ENCODE measurements around the gene AFF1. TPM values are rescaled to one million over a fixed set of nuclear protein-coding genes. Genes with fewer than 3 reads are reported as not detected.
"Not testable (repeated sequence)": the region's sequence is repeated elsewhere in the genome, so short reads cannot be mapped to it uniquely, and the experiment has no call there.

Gene AFF1
- polyA plus RNA-seq, 1 donor, result 25.1 TPM

DNA sequence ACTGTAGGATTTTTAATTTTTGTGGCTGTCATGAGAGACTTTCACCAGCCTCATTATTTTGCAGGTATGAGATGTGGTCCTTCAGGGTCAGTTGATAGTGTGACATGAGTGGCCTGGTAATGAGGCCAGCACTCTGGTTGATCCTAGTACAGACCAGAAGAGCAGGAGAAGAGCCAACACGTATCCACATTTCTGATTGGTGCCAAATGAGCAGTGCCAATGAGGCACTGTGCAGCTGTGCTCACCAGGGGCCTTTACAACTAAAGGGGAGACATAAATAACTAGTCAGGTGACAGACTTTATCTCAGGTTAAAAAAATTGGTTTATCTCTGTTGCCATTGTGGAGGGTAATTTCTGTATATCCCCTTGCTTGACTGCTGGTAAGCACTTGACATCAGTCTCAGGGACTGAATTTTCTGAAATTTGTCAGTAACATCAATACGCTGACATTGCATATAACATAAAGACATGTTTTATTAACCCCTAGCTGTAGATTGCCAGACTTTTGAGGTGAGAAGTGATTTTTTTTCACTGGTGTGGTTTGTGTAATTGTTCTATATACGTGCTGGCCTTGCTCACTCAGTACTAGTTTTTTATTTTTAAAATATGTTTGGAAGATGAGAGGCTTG is 101.2 kb downstream of the AFF1 start:
- no peak for DNase-seq (ENCODE audit: low read depth)

GRCh38 chr4:87036713-87037112 is 101.9 kb downstream of the AFF1 start:
- DNase-seq (ENCODE audit: low read depth), result no peak

GRCh38 chr4:87037171-87037570 is 102.4 kb downstream of the AFF1 start:
- DNase-seq (ENCODE audit: low read depth), result not testable (repeated sequence)

DNA sequence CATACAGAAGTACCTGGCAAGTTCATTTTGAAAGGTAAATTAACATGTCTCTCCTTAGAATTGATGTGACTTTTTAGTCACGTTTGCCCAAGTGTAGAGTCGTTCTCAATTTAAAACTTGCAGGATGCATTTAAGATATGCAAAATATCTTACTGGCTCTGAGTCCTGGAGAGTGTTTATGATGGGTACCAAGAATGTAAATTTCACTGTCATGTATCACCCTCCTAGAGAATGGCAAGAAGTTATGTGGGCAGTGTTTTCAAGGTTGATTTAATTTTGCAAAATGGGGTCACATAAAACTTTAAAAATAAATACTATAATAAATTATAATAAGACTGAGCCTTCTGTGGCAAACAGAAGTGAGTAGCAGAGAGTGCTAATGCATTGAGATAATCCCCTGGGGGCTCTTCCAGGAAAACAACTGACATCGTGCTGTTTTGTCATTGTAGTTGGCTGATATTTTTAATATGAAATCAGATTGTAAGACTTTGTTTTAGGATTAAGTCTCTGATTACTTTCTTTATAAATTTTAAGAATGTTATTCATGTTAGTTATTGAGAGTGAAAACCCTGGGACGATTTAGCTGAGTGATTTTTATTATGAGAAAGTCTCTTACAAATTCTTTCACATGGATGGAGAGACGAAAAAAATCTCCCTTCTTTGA is 103.0 kb downstream of the AFF1 start:
- no peak for DNase-seq (ENCODE audit: low read depth)

- no peak for DNase-seq (ENCODE audit: low read depth)
Observed at GRCh38 chr4:87038837-87039615, 104.2 kb downstream of the AFF1 start.

- no peak for DNase-seq (ENCODE audit: low read depth)
Observed at GRCh38 chr4:87041141-87041540, 106.3 kb downstream of the AFF1 start.

- DNase-seq (ENCODE audit: low read depth), result no peak
Observed at GRCh38 chr4:87042221-87042620, 107.4 kb downstream of the AFF1 start.

DNA sequence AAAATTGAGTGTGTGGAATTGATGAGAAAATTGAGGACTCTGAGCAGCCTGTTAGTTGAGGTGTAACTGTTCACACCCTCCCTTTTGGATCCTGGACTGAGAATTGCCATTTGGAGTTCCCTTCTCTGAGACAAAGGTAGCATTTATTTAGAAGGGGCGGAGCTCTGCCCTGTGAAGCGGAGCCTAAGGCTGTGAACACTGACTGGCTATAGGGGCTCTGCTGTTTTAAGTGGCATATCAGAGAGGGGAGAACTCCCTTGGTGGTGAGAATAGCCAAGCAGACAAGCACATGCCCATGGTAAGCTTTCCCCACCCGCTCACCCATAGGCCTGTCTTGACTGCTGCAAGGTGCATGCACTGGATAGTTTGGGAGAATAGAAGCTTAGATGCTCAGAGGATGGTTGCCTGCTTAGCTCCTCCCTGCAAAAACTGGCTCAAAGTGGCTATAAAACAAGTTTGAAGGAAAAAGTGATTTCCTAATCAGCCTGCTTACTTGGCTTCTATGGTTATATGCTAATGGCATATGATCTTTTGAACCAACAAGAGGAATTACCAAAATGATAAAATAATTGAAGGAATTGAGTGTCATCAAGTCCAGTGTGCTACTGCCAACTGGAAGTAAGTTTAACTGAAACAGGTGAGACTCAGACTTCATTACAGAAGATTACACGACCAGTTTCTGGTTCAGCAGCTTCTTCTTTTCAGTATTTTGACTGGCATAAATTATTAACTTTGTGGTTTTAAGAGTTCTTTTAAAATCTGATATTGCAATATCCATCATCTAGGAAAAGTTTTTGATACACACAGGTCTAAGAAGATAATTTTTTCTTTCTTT is 108.4 kb downstream of the AFF1 start:
- no peak for DNase-seq (ENCODE audit: low read depth)

- no peak for DNase-seq (ENCODE audit: low read depth)
Observed at GRCh38 chr4:87044511-87045233, 109.9 kb downstream of the AFF1 start.

- DNase-seq (ENCODE audit: low read depth), result no peak
Observed at GRCh38 chr4:87045234-87045558, 110.4 kb downstream of the AFF1 start.

- no peak for DNase-seq (ENCODE audit: low read depth)
Observed at GRCh38 chr4:87045659-87046058, 110.8 kb downstream of the AFF1 start.

GRCh38 chr4:87046121-87046551 is 111.3 kb downstream of the AFF1 start:
- DNase-seq (ENCODE audit: low read depth), result no peak

DNA sequence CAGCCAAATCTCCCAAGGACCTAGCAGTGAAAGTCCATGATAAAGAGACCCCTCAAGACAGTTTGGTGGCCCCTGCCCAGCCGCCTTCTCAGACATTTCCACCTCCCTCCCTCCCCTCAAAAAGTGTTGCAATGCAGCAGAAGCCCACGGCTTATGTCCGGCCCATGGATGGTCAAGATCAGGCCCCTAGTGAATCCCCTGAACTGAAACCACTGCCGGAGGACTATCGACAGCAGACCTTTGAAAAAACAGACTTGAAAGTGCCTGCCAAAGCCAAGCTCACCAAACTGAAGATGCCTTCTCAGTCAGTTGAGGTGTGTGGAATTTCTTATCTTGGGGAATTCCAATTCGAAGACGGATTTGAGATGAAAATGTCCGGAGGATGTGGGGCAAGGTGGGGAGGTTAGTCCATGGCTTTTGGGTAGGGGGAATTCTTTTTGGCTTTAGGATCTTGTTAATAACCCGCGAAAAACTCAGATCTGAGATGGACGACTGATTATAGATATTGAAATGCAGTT is 112.5 kb downstream of the AFF1 start:
- no peak for DNase-seq (ENCODE audit: low read depth)

- DNase-seq (ENCODE audit: low read depth), result no peak
Observed at GRCh38 chr4:87049508-87049907, 114.7 kb downstream of the AFF1 start.

GRCh38 chr4:87050596-87050995 is 115.8 kb downstream of the AFF1 start:
- DNase-seq (ENCODE audit: low read depth), result no peak

- DNase-seq (ENCODE audit: low read depth), result no peak
Observed at GRCh38 chr4:87051121-87051713, 116.4 kb downstream of the AFF1 start.

DNA sequence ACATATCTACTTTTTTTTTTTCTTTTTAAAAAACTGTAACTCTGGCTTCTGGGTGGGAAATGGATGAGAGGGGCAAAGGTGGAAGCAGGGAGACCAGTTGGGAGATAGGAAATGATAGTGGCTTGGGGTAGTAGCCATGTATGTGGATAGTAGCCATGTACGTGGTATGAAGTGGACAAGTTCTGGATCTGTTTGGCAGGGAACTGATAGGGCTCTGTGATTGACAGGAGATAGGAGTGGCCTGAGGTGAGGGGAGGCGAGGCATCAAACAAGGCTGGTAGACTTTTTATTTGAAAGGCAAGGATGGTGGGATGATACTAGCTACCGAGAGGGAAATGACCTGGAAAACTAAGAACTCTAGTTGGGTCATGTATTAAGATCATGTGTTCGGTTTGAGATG is 117.8 kb downstream of the AFF1 start:
- DNase-seq (ENCODE audit: low read depth), result no peak

GRCh38 chr4:87053176-87053658 is 118.4 kb downstream of the AFF1 start:
- DNase-seq (ENCODE audit: low read depth), result no peak

DNA sequence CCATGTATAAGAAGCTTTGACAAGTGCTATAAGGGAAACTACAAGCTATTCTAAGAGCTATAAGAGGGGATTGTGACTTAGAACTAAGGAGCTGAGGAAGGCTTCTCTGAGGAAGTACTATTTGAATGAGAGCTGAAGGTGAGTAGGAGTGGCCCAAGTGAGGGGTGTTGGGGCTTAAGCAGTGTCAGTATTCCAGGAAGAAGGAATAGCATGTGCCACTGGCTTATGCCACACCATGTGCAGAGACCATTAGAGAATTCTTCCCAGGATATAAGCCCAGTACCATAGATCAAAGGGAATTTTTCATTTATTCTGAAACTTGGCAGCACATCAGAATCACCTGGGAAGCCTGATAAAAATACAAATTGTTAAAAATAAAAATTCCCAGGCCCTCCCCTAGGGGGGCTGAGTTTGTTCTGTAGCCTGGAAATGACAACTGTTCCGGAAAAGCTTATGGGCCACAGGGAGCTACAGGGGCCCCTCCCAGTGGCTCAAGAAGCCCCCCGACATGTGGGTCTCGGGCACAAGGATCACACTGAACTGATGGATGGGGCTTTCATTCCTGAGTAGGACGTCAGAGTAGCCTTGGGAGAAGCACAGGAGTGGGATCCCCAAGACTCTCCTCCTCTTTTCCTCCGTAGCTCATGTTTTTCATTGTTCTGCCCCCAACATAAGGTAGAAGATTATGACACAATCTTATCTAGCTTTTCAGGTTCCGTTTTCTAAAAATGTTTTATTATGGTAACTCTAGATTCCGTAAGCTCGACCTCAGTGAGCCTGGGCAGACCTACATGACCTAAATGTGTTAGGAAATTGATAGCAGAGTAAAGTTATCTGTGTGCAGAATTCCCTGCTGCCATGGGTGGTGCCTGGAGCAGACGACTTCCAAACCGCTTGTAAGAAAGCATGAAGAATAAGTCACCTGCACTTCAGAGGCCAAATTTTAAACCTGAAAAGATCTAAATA is 119.3 kb downstream of the AFF1 start:
- DNase-seq (ENCODE audit: low read depth), result no peak

All from forelimb muscle (tissue), 1 donor.